ENCODE data around the gene MCCD1.
"Not testable (repeated sequence)": the region's sequence is repeated elsewhere in the genome, so short reads cannot be mapped to it uniquely, and the experiment has no call there.

The MCCD1 gene

GRCh38 chr6:31541059-31541657 is 12.4 kb downstream of the MCCD1 start:
- intact Hi-C loops (cut with DNase I): loop anchor here (5.0 to 10.0 kb wide), 4 partner anchors 121 to 414 kb away; partner anchors contain the start of genes C6orf47, GPANK1, NELFE and NEU1
- DNase-seq: no peak

GRCh38 chr6:31541658-31542521 is 13.1 kb downstream of the MCCD1 start, which contains the start of gene DDX39B:
TSS of gene DDX39B (minus strand) at chr6:31542003. CDS start at chr6:31540532, 1,471 bp downstream.
- DNase-seq: peak; percentile 93 to 99 (median 96)
- intact Hi-C loops (cut with DNase I): loop anchor here (5.0 to 10.0 kb wide), 4 partner anchors 120 to 413 kb away; partner anchors contain the start of genes C6orf47, GPANK1, NELFE and NEU1

DNA sequence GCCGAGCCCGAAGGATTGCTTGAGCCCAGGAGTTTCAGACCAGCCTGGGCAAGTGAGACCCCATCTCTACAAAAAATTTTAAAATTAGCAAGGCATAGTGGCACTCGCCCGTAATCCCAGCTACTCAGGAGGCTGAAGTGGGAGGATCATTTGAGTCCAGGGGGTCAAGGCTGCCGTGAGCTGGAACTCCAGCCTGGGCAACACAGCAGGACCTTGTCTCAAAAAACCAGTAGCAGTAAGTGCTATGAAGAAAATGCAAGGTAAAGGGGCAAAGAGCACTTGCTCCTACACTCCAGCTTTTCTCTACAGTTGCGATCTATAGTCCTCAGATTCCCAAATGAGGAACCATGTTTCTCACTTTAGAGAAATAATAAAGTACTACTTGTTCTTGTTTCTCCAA is 14.9 kb downstream of the MCCD1 start:
- DNase-seq: no peak
- intact Hi-C loops (cut with DNase I): loop anchor here (5.0 to 10.0 kb wide), 4 partner anchors 119 to 411 kb away; partner anchors contain the start of genes C6orf47, GPANK1, NELFE and NEU1

DNA sequence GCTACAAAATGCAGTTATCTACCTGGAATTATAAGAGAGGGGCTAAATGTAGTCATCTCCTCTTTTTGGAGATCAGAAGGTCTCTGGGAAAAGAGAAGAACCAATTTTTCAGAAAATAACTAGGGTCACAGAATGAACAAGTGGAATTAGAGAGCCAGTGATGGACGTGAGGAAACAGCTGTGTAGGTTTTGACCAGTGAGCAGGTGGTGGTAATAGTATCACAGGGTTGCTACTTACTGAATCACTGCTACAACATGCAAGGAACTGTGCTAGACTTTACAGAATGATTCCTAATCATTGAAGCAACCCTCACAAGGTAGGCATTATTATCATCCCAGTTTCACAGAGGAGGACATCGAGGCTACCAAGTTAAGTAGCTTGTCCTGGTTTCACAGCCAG is 15.9 kb downstream of the MCCD1 start:
- intact Hi-C loops (cut with DNase I): loop anchor here (5.0 to 10.0 kb wide), 4 partner anchors 118 to 410 kb away; partner anchors contain the start of genes C6orf47, GPANK1, NELFE and NEU1
- DNase-seq: no peak

DNA sequence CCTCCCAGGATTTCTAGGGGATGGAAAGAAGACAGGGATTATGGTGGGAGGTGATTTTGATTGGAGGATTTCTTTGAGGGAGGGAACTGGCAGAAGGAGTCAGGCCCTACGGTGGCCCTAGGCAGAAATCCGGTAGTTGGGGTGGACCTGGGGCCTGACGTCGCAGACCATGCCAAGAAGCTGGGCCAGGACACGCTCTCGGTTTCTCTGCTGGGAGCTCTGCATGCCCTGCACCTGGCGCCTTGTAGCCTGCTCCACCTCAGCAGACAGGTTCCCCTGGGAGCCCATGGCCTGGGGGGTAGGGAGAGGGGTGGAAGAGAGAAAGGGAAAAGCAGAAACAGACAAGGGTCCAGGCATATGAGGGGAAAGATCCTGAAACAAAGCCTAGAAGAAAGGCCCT is 16.5 kb downstream of the MCCD1 start:
- no peak for DNase-seq
- intact Hi-C loops (cut with DNase I): loop anchor here (10.0 kb wide), 3 partner anchors 250 to 410 kb away; partner anchors contain the start of genes NELFE, NEU1, SKIC2 and VARS1

DNA sequence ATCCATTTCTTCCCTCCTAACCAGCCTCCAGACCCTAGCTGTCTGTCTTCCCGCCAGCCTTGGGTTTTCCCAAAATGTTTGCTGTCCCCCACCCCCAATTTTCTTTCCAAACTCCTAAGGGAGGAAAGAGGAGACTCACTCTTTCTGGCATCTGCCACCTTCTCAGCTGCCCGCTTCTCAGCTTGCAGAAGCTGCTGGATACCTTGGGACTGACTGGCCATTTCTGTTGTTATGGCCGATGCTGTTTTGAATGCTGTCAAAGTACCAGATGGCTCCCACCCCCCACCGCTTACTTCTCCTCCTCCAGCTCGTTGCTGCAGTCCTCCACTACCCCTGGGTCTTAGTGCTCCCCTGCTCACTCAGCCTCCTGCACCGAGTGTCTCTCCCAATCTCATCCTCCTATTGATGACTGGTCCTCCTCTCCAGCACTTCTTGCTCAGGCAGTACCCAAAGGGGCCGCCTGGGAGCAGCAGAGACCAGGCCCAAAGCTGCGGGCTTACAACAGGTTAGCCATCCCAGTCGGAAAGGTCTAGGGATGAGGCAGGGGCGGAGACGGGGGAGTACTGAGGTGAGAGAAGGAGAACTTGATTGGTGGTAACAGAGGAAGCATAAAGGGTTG is 17.7 kb downstream of the MCCD1 start, which contains the start of gene ATP6V1G2:
TSS of gene ATP6V1G2 (minus strand) at position 270 of the 619 bp plus-strand sequence. CDS start at position 221, 49 bp downstream.
- intact Hi-C loops (cut with DNase I): loop anchor here (1.0 to 10.0 kb wide), 4 partner anchors 52 to 408 kb away; partner anchors contain the start of genes NELFE, NEU1, SKIC2 and VARS1
- peak; percentile 85 to 99 (median 94) for DNase-seq

DNA sequence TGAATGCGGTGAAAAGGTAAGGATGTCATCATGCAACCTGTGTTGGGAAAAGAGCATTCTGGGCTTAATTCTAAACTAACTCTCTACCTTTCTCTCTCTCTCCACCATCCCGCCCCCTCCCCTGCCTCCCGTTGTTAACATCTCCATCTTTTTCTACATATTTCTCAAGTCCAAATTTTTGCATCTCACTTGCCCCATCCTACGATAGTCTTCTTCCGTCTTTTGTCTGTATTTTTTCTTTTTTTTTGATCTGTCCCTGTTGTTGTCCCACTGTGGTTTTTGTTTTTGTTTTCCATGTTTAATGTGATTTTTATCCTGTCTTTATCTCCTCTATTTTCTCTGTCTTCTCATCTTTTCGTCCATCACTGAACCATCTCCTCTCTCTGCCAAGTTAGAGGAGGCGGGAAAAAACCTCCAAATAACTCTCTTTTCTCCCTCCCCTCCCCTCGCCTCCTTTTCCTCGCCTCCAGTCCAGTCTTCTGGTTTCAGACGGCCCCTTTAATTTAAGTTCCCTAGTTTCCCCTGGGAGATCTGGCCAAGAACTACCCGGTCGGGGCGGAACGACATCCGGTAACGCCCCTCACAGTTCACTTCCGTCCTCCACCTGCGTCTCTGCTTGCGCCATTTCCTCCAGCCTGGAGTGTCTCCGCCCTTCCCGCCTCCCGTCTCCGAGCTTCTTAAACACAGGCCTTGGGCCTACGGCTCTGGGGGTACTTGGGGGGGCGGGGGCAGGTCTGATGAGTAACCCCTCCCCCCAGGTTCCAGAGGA is 18.4 kb downstream of the MCCD1 start, which contains the start of gene NFKBIL1:
TSS of gene NFKBIL1 (plus strand) at position 651 of the 769 bp plus-strand sequence. CDS start at position 738, 87 bp downstream.
- peak; percentile 96 to 99 (median 98) for DNase-seq
- intact Hi-C loops (cut with DNase I): loop anchor here (1.0 to 10.0 kb wide), 4 partner anchors 51 to 408 kb away; partner anchors contain the start of genes NELFE, NEU1, SKIC2 and VARS1

GRCh38 chr6:31547727-31548543 is 19.2 kb downstream of the MCCD1 start:
- intact Hi-C loops (cut with DNase I): loop anchor here (10.0 kb wide), 3 partner anchors 247 to 407 kb away; partner anchors contain the start of genes NELFE, NEU1, SKIC2 and VARS1
- DNase-seq: peak in 1 of 10 donors; percentile 72

DNA sequence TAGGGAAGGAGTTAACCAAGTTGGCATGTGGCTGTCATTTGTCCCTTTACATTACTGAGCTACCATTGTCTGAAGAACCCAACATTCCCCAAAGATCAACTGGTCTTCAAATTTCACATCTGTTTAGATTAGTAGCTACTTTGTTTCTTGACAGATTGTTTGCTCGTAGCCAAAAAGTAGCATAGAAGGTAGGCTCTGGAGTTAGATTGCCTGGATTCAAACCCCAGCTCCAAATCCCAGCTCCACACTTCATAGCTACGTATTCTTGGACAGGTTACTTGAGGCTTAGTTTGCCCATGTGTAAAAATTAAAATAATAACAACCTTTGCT is 19.7 kb downstream of the MCCD1 start:
- intact Hi-C loops (cut with DNase I): loop anchor here (10.0 kb wide), 3 partner anchors 246 to 406 kb away; partner anchors contain the start of genes NELFE, NEU1, SKIC2 and VARS1
- DNase-seq: no peak

GRCh38 chr6:31551371-31551770 is 22.6 kb downstream of the MCCD1 start:
- DNase-seq: peak in 1 of 10 donors; percentile 27
- intact Hi-C loops (cut with DNase I): not testable (repeated sequence)

- no peak for DNase-seq
- intact Hi-C loops (cut with DNase I): no loop called here
Measured at GRCh38 chr6:31556307-31556706, 27.5 kb downstream of the MCCD1 start.

GRCh38 chr6:31557443-31558317 is 28.9 kb downstream of the MCCD1 start:
- no peak for DNase-seq
- intact Hi-C loops (cut with DNase I): no loop called here

GRCh38 chr6:31558318-31558625 is 29.5 kb downstream of the MCCD1 start:
- no peak for DNase-seq
- intact Hi-C loops (cut with DNase I): no loop called here

DNA sequence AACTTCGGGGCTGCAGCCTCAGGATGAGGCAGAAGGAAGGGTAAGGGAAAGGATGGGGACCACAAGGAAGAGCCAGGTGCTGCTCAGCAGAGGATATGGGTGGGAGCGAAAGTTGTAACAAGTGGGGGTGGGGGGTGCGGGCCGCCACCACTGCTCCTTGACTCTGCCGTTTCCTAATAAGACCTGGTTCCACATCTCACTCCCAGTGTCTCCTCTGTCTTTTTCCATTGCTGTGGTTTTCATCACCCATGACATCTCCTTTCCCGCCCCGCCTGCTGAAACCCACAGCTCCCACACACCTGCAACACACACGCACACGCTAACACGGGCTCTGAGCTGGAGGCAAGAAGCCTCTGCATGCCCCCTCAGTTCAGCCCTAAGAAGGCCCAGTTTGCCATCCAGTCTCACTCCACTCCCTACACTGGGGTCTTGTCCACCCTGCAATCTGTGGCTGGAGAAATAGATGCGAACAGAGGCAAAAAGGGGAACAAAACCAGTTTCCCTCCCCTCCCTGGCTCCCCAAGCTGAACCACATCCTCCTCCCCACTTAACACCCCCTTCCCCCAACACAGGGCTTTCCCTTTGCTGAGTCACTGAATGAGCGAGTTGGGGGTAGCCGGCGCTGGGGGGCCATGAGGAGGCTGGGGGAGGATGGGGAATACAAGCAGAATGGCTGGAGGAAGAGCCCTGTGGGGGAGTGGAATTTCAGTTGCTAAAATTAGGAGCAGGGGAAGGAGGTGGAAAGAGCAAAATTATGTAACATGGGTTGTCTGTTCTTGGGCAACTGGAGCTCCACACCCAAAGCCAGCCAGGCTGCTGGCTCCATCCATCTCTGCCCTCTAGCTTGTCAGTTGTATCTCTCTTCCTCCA is 30.1 kb downstream of the MCCD1 start:
- DNase-seq: peak in 4 of 10 donors; percentile 28 to 88 (median 64)
- intact Hi-C loops (cut with DNase I): no loop called here

DNA sequence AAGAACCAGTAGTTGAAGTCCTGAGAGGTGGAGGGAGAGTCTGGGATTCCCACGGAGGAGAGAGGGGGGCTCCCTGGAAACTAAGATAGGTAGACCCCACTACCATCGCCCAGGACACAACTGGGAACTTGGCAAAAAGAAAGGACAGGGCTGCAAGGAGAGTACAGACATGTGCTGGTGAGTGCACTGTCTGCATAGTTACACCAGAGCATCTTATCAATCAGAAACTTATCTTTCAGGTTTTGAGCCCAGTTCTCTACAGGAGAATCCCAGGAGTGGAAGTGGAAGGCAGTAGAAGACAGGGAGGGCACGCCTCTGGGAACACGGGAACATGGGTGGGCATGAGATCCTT is 30.8 kb downstream of the MCCD1 start:
- intact Hi-C loops (cut with DNase I): no loop called here
- DNase-seq: no peak

DNA sequence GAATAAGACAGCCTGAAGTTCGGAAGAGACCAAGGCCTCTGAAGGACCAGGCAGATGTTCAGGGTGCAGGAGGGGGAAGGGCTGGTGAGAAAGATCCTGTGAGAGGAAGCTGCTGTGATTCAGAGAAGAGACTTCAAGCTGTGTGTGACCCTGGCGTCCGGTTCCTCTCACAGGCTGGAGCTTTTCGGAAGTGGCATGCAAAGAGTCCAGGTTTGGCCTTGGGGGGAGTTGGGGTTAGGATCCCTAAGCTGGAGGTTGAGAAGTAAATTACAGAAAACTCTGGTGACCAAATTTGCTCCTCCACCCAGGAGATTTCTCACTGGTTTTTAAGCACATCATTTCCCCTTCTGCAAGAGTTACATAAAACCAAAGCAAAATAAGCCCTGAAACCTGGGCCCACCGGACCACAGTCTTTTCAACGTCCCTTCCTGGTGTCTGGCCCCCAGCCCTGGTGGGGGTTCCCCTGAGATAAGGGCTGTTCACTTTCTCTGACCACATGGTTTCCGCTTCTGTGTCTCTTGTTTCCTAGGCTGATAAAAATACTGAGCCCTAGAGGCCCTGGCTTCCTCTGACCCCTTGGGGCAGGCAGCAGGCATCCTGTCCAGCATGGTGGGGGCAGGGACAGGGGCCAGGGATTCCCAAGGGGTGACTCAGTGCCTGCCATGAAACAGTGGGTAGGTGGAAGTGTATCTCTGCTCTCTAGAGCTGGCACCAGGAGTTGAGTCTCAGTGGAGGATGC is 31.4 kb downstream of the MCCD1 start:
- intact Hi-C loops (cut with DNase I): no loop called here

More for the DNA sequence above, 31.4 kb downstream of the MCCD1 start:
- DNase-seq: peak in 1 of 10 donors; percentile 89
